ENCODE measurements around the gene SEPTIN2.
"Not testable (repeated sequence)": the region's sequence is repeated elsewhere in the genome, so short reads cannot be mapped to it uniquely, and the experiment has no call there.

The SEPTIN2 gene

DNA sequence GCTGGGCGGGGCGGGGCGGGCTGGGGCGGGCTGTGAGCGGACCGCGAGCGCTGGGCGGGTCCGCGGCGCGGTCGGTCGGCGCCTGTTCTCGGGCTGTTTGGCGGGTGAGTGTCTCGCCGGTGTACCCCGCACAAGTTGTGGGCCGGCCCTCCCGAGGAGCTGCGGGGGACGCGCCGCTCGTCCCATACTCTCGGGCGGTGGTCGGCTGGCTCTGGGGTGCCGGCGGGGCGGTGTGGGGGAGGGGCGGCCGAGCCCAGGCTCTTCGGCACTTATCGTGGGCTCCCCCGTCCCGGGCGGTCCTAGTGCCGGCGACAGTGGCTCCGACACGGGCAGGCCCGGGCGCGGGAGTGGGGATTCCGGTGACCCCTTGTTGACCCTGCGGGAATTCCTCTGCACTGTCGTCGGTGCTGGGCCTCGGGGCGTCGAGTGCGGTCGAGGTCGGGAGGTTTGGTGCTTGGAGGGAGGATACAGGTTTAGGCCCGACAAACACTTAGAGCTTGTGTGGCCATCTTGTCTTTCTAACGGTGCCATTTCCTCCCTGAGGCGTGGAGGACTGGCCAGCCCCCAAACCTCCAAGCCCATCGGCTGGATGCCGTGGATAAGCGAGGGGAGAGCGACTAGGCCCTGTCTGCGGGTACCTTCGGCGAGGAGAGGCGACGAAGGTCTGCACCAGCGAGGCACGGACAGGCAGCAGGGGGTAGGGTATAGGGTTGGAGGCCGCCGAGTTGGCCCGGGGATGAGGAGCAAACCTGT, at the start of gene SEPTIN2:
SEPTIN2 (plus strand) TSS at position 47 of the 753 bp plus-strand sequence. CDS start 8,308 bp downstream, outside the sequence.
- peak in 2 of 3 donors; percentile 52 to 69 for DNase-seq (ENCODE audit: low read depth in 2 of 3, low spot score in 1 of 3)

DNA sequence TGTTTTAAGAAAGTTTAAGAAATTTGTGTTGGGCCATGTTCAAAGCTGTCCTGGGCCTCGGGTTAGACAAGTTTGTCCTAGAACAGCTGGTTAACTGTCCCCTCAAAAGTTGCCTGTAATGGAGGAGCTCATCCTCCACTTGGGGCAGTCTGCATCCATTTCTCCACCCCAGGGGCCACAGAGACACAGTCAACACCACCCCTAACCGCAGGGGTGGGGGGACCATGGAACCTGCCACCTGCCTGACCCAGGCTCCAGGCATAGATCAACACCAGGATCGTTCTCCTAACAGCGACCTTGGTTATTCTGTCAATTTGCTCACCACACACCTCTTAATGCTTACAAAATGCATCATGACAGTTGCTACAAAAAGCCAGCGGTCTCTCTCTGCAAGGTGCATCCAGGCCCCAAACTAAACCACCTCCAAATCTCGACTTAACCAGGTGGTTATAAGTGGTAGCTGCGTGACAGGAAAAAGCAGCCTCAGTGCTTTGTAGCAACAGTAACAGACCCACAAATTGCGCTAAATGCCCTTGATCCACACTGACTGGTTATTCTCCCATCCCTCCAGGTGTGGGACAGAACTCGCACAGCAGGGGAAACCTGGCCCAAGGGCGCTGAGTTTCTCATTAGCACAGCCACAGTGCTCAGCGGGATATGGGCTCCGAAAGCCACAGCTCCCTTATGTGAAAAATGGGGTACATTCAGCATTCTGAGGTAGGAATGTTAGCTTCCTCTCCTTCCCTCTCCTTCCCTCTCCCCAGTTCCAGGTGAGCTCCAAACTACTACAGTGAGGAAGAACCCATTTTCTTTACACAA, 48.3 kb upstream of the SEPTIN2 start:
- no peak for DNase-seq (ENCODE audit: low read depth in 2 of 3, low spot score in 1 of 3)

DNA sequence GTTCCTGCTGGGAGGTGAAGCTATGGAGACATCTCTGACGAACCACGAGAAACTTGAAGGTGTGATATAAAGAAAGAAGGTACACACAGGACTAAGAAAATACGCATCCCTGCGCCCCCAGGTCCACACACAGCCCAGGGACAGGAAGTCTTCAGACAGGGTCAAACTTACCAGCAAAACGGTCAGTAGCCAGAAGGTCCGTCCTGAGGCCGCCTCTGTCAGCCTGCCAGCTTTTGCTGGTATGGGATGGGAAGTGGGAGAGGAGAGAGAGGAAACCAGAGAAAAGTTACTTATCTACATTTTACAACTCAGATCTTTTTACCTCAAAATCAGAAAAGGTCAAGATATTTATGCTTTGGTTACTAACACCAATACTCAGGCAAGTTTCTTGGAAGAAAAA, 47.4 kb upstream of the SEPTIN2 start:
- DNase-seq (ENCODE audit: low read depth in 2 of 3, low spot score in 1 of 3): no peak

DNA sequence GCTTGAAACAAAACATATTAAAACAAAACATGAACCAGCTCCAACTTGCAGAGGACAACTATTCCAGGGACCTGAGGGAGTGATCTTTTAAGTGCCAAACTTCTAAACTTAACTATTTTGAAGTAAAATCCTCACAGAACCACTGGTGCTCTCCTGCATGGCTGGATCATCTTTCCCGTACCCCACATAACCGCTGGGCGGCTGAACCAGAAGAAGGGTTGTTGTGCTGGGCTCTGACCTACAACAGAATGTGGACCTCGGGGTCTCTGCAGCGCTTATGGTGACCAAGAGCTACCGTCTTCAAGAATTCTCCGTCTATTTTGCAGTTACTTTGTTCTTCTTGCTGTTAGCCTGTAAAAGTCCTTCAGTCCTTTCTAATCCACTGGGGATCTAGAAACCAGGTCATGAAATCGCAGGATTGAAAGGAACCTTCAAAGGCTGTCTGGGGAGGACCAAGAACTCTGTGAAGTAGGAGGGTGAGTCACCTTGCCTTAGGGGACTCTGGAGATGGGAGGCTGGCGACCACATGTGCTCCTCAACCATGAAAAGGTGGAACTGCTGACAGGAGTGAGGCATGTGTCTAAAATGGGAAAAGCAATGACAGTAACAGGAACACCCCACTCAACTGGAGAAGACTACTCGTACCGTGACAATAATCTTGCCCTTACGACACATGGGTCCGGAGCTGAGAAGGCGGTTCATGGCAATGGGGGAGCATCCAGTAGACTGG, 46.8 kb upstream of the SEPTIN2 start:
- DNase-seq (ENCODE audit: low read depth in 2 of 3, low spot score in 1 of 3): no peak

DNA sequence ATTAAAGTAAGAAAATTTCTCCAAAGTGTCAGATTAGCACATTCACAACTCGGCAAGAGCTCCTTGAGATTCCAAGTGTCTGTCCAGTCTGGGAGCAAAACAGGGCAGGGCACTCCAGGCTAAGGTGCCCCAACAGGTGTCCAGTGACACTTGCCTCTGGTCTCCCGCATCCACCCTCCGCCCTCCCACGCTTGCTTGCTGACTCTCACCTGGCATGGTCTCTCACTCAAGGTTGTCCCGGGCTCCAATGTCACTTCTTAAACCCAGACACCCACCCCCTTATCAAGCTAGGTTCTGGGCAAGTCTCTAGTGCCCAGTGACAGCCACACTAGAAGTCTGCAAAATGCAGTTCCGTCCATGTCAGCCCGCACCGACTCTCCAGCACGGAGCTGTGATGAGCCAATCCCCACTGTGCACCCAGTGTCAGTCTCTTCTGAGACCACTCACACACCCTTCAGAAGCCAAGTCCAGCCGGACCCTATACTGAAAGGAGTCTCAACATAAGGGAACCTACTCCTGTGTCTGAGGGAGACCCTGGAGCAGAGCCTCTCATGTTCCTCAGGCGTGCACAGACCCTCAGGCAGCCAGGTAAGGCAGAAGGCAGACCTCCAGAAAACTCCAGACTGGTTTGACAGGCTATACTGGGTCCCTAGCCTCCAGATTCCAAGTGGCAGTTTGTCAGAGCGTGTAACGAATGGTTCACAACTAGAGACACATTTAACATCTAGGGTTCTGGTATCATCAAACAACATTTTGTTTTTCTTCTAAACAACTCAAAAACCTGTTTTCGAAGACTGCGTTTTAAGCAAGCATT, 45.8 kb upstream of the SEPTIN2 start:
- DNase-seq (ENCODE audit: low read depth in 2 of 3, low spot score in 1 of 3): no peak

DNA sequence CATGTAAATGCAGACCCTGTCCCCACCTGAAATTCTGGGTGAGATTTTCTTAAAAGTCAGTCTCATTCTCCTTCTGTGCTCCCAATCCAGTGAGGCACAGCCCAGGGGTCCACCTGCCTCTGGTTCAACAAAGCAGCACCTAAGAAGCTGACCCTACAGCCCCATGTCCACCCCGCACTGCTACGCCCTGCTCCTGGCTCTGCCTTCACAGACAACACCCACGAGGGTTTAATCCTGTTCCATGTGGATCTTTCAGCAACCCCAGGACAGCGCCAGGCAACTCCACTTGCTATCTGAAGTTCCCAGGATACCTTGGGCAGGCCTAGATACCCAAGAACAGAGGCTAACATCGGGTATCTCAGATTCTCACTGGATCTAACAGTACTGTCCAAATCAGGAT, 45.2 kb upstream of the SEPTIN2 start:
- DNase-seq (ENCODE audit: low read depth in 2 of 3, low spot score in 1 of 3): no peak

DNA sequence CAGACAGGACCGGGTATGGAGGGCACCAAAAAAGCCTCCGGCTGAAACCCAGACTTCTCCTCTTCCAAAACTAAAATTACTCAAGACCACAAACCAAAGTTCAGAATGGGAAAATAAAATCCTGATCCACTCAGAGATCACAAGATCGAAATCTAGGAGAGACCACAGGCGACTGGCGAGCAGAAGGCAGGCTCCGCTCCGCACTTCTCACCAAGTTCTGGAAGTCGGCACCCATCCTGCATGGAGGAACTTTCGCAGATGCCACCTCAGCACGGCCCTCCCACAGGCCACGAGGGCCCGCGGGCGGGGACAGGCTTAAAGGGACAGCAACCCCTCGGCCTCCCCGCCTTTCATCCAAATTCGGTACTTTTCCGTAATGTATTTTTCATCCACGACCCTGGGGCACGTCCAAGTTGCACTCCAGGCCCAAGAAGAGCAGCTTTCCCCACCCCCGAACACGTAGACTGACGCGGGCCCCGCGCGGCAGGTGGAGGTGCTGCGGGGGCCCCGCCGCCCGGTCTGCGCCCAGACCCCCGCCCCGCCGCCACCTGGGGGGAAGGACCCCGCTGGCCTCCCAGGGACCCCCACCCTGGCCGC, 43.9 kb upstream of the SEPTIN2 start:
- peak; percentile 25 to 46 (median 31) for DNase-seq (ENCODE audit: low read depth in 2 of 3, low spot score in 1 of 3)

DNA sequence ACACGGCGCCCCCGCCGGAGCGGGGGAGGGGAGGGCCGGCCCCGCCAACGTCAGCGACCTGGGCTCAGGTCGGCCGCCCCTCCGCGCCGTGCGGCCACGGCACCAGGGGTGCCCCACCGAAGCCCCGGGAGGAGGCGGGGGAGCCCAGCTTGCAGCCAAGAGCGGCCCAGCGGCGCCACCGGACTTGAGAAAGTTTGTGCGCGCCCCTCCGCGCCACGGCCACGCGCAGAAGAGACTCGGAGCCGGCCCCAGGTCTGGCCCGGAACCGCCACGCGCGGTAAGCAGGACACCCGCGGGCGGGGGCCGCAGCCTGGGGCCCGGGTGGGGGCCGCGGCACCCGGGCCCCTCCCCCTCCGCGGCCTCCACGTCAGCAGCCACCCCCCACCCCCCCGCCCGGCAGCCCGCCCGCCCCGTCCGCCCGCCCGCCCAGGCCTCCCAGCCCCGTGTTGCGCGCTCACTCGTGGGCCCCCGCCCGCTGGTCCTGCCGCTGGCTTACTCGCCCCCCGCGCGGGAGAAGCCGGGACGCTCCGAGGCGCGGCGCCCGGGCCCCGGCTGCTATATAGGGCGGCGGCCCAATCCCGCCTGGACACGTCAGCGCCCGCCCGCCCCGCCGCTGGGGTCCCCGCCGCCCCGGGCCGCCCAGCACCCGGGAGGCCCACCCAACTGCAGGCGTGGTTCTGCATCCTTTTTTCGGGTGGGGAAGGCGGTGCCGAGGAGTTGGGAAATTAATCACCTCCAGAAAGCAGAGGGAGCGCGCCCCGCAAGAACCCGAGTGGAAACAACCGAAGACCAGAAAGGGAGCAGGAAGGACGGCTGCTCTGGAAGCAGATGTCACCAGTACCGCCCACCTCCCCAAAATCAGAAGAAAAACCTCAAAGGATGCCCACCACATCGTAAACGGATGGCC, 43.2 kb upstream of the SEPTIN2 start:
- DNase-seq (ENCODE audit: low read depth in 2 of 3, low spot score in 1 of 3): peak in 1 of 3 donors; percentile 28

DNA sequence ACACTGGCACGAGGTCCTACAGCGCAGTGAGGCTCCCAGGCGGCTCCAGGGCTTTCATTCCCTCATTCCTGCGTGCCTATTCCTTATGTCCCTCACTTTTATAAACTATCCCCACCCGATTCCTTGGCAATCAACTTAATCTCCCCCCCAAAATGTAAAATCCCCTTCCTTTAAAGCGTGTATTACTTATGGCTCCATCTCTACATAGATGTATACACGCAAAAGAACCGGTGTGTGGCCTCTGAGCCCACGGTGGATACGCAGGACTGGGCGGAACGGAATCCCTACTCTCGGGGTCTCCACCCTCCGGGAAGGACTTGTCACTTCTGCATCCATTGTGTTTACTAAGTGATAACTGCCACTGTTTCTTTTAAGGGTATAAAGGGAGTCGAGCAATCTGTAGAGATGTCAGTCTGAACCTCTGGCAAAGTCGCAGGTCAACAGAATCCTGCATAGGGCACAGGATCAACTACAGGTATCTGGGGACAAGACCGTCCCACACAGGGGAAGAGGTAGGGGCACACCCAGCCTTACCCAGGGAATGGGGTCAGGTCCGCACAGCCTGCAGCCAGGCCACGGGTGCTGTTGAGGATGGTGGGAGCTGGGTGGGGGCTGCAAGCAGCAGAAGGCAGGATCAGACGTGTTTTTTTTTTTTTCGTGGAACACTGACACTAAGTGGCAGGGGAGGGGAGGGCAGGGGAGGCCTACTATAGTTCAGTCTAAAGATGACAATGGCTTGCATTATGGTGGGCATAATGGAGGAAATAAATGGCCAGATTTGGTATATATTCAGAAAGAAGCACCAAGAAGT, 42.3 kb upstream of the SEPTIN2 start:
- DNase-seq (ENCODE audit: low read depth in 2 of 3, low spot score in 1 of 3): no peak

DNA sequence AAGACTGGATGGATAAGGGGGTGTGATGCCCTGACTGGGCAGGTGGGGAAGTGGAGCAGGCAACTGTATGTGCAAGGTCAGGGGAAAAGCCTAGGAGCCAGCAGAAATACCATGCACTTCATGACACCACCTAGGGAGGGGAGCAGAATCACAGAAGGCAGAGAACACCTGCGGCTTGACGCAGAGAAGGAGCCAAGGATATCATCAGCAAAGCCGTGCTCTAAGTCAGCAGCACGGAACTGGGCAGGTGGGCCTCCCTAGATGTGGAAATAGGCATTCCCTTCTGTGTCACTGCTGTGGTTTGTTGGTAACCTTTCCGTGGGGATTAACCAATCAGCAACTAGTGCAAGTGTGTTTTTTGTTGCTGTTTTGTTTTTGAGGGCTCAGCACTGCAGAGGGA, 41.6 kb upstream of the SEPTIN2 start:
- no peak for DNase-seq (ENCODE audit: low read depth in 2 of 3, low spot score in 1 of 3)

DNA sequence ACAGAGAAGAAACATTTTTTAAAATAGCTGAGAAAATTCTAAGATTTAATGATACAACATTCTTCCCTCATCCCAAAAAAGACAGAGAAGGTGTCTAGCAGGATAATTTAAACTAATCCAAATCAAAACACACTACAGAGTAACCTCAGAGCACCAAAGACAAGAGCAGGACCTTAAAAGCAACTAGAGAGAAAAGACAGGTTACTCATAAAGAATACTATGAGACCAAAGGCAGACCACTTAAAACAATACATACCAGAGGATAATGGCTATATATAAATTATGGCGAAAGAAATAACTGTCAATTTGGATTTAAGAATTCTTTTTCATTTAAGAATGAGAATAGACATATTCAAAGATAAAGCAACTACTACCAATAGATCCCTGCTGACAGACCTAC, 40.2 kb upstream of the SEPTIN2 start:
- no peak for DNase-seq (ENCODE audit: low read depth in 2 of 3, low spot score in 1 of 3)

DNA sequence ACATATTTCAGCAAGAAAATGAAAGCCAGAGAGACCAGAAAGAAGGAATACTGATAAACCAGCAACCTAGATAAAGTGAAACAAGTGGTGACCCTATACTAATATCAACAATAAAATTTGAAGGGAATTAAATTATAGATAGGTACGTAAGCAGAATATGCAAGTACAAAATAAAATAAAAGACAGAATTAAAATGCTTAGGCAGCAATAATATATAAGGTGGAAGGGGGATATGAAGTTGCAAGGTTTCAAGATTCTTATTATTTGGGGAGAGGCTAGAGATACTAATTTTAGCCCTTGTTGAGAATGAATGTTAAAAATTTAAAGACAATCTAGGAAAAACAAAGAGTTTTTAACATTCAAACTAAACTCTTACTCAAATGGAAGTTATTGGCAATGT, 39.8 kb upstream of the SEPTIN2 start:
- no peak for DNase-seq (ENCODE audit: low read depth in 2 of 3, low spot score in 1 of 3)

DNA sequence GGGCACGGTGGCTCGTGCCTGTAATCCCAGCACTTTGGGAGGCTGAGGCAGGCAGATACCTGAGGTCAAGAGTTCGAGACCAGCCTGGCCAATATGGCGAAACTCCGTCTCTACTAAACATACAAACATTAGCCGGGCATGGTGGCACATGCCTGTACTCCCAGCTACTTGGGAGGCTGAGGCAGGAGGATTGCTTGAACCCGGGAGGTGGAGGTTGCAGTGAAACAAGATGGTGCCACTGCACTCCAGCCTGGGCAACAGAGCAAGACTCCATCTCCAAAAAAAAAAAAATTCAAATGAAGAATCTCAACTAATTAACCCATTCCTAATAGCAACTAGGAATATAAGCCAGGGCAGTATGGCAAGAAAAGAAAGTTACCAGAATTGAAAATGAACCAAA, 37.4 kb upstream of the SEPTIN2 start:
- DNase-seq (ENCODE audit: low read depth in 2 of 3, low spot score in 1 of 3): not testable (repeated sequence)

DNA sequence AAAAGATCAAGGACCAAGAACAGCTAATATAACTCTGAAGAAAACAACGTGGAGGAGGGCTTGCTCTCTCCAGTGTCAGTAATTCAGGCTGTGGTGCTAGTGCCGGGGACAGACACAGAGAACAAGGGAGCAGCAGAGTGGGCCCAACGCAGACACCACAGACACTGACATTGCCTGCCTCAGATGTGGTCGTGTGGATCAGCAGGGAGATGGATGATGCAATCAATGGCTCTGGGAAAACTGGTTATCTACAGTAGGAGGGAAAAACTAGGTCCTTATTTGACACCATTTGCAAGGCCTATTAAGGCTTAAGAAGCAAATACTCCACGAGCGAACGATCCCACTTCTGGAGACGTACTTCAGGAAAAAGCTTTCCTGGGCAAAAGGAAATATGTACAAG, 36.3 kb upstream of the SEPTIN2 start:
- DNase-seq (ENCODE audit: low read depth in 2 of 3, low spot score in 1 of 3): no peak

DNA sequence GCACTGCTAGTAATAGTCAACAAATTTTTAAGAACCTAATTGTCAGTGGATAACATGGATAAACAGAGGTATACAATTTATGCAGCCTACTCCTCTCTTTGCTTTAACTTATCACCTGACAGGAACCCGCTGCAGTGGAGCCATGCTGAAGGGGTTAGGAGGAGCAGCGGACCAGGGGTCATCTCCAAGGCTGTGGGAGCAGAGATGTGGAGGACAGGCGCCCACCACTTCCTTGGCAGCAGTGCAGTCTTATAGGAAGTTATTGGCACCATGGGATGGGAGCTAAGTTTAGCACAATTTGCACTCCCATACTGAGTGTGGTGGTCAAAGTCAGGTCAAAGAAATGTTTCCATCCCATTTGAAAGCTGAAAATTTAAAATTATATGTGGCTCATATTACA, 35.9 kb upstream of the SEPTIN2 start:
- DNase-seq (ENCODE audit: low read depth in 2 of 3, low spot score in 1 of 3): no peak

DNA sequence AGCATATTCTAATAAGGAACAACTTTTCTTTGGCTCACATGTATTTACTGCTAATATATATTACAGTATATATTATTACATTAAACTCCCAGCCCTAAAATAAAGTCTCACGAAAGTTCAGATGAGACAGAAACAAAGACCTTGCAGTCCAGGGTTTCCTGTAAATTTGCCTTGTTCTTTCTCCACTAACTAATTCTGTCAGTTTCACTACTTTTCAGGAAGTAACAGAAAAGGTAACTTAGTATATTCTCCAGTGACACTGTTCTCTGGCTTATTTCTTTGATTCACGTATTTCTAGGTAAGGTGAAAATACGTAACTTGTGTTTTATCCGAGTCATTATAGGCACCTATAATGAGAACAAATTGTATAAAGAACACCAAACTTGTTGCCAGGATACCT, 35.4 kb upstream of the SEPTIN2 start:
- DNase-seq (ENCODE audit: low read depth in 2 of 3, low spot score in 1 of 3): no peak

DNA sequence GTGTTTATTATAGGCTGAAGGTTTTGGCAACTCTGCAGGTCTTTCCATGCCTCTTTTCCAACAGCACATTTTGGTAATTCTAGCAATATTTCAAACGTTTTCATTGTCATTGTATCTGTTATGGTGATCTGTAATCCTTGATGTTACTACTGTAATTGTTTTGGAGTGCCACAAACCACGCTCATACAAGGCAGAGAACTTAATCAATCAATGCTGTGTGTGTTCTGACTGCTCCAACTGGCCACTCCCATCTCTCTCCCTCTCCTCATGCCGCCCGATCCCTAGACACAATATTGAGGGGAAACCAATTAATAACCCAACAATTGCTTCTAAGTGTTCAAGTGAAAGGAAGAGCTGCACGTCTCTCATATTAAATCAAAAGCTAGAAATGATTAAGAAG, 33.2 kb upstream of the SEPTIN2 start:
- no peak for DNase-seq (ENCODE audit: low read depth in 2 of 3, low spot score in 1 of 3)

DNA sequence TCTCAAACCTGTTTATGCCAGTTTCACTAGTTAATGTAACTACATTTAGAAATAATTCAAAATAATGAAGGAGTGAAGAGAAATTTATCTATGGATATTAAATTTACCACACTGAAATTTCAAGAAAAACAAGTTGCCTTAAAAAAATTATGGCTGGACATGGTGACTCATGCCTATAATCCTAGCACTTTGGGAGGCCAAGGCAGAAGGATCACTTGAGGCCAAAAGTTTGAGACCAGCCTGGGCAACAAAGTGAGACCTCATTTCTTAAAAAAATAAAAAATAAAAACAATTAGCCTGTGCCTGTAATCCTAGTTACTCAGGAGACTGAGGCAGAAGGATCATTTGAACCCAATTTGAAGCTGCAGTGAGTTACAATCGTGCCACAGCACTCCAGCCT, 30.1 kb upstream of the SEPTIN2 start:
- DNase-seq (ENCODE audit: low read depth in 2 of 3, low spot score in 1 of 3): no peak
